HG03457 (cell line): ENCODE results near the gene TBCD.

ENCODE experiments used
- ATAC-seq: cut with Tn5 transposase; IDR thresholded peaks from one replicate; pipeline ENCODE4 v1.9.1; 2021; ENCODE audit warnings: moderate number of reproducible peaks; ENCODE audit not compliant: unreplicated experiment

TBCD gene

DNA sequence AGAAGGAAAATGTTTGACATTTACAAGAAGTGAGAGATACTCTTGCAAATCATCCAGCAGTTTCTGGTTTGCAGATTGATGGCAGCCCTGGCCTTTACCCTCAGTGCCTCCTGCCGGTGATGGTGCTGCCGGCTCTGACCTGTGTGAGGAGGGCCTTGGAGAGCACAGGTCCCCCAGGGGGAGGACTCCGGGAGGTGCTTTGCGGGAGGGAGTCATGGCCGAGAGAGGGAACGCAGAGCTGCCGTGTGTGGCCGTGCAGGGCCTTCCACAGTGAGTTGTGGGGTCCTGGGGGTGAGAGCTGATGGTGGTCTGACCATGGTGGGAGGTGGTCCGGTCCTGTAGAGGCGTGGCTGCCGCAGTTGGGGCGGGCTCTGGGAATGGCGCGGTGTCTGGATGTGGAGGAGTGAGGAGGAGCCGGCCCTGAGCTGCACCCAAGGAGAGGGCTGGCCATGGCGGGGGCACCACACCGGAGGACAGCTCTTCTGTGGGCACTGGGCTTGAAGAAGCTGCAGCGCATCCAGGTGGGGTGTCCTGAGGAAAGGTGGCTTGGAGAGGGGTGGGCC, 116.0 kb downstream of the TBCD start:
- ATAC-seq = no peak

DNA sequence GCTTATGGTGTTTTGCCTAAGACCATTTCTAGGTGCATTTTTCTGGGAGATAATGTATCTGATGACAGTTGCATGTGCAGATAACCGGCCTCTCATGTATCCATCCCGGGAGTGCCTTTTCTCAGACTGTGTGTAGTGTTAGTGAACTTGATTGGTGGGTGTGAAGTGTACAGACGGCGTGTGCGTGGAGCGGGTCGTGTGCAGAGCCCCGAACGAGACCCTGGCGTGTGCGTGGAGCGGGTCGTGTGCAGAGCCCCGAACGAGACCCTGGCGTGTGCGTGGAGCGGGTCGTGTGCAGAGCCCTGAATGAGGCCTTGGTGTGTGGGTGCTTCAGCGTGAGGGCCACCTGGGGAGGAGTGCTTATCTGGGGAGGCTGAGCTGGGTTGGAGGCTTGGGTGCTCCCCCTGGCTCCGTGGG, 116.9 kb downstream of the TBCD start:
- ATAC-seq = no peak

GRCh38 chr17:82869536-82869935, 117.7 kb downstream of the TBCD start:
- ATAC-seq = no peak

DNA sequence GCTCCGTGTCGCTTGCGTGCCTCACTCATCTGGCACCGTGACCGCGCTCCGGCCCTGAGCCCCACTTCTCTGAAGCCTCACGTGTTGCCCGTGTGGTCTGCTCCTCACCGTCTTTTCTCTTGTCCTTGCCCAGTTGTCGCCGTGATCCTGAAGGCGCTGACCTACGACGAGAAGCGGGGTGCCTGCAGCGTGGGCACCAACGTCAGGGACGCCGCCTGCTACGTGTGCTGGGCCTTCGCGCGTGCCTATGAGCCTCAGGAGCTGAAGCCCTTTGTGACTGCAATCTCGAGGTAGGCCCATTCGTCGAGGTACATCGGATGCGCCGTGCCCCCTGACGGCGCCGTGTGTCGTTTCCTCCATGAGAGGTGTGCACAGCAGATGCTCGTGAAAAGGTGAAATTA, 118.2 kb downstream of the TBCD start:
- ATAC-seq = no peak

DNA sequence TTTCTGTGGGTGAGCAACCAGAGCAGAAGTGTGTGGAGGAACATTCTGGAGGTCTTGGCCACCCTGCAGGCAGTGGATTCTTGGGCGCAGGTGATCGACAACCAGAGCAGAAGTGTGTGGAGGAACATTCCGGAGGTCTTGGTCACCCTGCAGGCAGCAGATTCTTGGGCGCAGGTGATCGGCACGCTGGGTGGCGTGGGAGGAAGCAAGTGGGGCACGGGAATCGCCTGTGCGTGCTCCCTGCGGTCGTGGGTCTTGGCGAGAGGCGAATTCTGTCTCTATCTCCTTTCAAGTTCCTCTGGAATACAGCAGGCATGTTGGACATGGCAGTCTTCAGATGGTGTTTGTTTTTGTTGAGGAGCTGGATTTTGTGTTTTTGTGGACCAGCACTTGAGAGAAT, 118.7 kb downstream of the TBCD start:
- no peak for ATAC-seq

DNA sequence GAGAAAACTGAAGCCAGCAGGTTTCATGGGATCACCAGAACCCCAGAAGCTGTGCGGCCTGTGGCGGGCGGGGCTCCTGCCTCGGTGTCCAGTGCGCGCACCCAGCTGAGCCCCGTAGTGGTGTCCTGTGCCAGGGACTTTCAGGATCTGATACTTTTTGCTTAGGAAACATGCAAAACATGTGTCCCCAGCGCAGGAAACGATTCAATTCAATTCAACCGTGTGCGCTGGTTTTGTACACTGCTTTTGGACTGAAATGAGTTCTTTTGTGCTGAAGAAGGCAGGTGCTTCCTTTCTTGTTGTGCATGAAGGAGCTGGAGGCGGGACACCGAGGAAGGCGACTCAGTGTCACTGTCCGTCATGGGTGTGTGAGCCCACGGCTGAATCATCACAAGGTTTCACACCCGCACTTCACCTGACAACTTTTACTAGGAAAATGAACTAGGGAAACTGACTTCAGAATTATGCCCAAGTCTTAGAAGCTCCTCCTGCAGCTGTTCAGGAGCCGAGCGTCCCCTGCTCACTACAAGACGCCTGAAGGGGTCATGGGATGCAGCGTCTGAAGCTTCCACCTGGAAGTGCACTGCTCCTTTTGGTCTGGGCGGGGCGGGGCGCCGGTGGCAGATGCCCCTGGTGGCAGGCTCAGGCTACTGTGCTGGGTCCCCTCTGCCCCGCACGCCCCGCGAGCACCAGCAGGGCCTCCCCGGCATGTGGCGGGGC, 119.4 kb downstream of the TBCD start:
- no peak for ATAC-seq

DNA sequence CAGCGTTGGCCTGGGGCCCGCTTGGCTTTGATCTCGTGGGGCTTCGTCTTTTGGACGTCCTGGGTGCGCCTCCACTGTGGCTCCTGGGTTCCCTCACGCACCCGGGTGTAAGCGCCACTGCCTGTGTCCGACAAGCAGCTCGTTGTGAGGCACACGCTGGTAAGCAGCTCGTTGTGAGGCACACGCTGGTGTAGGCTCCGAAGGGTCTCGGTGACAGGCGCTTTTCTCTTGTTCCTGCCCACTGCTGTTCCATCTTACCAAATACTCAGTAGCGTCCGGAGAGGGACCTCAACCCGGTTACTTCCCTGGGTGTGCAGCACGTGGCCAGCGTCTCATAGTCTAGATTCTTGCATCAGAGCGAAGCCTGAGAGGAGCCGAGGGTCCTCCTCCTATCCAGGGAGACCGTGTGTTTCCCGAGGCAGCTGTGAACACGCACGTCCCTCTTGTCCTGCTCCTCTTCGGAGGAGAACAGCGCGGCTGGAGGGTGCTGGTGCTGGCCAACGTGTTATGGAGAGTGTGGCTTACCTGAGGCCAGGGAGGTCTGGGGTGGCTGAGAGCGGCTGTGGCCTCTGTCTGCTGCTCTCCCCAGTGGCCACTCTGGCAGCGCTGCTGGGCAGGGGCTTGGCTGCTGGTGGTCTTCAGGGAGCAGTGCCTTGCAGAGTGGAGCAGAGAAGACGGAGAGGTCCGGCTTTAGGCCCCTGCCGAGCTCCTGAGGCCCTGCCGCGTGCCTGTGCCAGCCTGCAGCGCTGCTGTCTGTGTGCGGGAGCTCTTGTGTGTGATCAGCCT, 120.1 kb downstream of the TBCD start:
- no peak for ATAC-seq

DNA sequence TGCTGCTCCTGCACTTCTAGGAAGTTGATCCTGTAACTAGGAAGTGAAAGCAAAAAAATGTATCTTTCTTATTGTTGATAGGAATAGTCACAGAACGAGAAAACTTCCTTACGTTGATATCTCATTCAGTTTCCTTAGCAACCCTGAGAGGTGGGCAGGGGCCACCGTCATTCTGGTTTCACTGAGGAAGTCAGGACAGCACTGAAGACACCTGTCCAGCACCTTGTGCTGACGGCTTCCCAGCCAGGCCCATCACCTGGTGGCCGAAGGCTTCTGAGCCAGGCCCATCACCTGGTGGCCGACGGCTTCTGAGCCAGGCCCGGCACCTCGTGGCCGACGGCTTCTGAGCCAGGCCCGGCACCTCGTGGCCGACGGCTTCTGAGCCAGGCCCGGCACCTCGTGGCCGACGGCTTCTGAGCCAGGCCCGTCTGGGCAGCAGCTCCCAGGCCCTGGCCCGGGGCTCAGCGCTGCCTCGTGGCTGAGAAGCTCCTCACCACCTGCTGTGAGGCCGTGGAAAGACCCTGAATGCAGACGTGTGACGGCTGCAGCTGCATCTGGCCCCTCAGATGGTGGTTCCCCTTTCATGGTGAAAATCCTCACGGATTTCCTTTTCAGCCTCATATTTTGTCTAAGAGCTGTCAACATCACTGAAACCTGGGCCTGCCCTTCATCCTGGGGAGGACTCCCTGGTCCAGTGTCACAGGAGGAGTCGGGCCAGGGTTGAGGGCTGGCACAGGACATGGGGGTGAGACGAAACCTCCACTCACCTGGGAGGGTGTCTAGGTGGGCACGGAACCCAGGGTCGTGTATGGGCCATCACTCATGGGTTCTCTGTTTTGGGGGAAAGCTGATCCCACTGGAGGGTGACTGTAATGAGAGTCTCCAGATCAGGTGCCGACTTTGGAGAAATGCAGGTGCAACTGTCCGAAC, 121.0 kb downstream of the TBCD start:
- no peak for ATAC-seq

- ATAC-seq = no peak
Measured at GRCh38 chr17:82873521-82873920, 121.7 kb downstream of the TBCD start.

GRCh38 chr17:82874011-82874835, 122.4 kb downstream of the TBCD start:
- ATAC-seq = no peak

DNA sequence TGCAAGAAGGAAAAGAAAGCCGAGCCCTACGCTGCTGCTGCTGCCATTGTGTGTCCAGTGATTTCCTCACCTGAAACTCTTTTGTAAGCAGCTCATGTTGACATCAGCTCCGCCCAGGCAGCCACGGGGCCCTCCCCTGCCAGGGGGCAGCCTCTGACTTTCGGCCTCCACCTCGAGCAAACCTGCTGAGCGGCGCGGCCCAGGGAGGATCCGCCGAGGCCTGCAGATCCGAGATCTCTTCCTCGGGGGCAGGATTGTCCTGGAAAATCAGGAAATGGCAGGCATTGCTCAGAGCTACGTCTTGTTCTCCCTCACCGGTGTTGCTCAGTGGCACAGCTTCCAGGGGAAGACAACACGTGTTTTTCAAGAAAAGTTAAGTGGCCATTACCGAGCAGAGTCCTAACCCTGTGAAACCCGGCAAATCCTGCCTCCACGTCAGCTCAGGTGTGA, 123.6 kb downstream of the TBCD start:
- ATAC-seq = no peak

DNA sequence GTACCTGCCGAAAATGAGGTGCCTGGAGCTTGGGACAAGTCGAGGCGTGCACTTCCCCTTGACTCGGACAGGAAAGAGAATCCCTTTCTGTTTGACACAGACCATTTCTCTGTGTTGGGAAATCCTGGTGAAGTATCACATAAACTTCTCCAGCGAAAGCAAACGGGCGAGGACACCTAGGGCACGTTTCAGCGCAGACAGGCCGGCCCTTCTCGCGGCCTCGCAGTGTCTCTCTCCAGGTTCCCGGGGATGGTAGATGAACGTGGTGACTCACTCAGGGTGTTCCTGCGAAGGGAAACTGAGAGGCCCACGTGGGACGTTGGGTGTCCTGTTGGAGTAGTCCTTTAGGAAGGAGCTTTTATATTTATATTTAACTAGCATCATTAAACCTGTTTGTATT, 124.3 kb downstream of the TBCD start:
- ATAC-seq = no peak

DNA sequence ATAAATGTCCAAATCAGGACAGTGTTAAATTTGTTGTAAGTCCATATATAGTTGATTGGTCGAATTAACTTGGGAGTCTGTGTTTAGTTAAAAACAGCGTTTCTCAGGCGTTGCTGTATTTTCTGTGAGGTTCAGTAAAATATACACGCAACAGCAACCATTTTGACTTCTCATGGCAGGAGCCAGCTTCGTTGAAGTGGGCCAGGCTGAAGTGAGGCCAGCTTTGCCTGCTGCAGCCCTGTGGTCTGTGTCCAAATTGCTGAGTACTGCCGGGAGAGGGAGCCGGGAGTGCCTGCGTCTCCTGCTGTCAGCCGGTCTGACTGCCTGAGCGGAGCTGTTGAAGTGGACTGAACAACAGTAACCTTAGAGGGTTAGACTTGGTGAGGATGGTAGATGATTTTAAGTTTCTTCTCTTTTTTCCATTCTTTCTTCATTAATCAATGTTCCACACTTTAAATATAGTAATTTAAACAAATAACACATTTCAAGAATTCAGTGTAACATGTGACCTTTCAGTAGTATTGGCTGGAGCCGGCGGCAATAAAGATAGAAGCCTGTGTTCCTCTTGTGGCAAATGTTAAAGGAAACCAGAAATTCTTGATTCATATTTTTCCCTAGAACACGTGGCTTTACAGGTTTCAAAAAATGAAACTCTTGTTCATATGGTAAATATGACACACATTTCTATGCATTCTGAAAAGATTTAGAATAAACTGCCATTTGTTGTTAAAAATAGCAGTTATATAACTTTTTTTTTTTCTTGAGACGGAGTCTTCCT, 124.9 kb downstream of the TBCD start:
- no peak for ATAC-seq

- no peak for ATAC-seq
Measured at GRCh38 chr17:82878527-82878926, 126.7 kb downstream of the TBCD start.

GRCh38 chr17:82879241-82879640, 127.4 kb downstream of the TBCD start:
- no peak for ATAC-seq

- no peak for ATAC-seq
Measured at GRCh38 chr17:82880620-82881323, 128.9 kb downstream of the TBCD start.

DNA sequence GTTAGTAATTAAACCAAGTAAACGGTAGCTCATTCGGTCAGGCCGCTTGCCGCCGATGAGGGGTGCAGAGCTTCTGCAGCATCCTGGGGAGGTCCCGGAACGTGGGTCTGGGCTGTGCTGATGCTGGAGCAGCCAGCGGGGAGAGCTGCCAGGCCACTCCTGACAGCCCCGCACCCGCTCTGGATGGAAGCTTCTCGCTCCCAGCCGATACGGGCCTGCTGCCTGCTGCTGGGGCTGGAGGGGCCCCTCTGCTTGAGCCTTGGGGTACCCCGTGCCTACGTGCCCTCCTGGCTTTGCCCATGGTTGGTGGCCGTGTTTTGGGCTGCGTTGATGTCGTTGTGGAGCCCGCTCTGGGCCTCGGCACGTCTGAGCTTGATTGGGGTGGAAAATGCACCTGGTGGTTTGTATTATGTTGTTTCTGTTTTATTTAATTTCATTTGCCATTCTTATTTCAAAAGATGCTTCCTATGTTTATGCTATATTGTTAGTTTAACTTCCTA, 129.5 kb downstream of the TBCD start:
- ATAC-seq = no peak

- ATAC-seq = no peak
Measured at GRCh38 chr17:82881900-82882714, 130.2 kb downstream of the TBCD start.
